Body of pancreas (tissue), 4 donors: ENCODE measurements around the gene CCDC13.

Experiments
- CTCF ChIP-seq, 7 experiments: fragments of 450-650 bp in 4 of 7; fragments of 200-600 bp in 3 of 7; sonication (generic) in 3 of 7; IDR thresholded peaks; one replicate each; pipeline ENCODE4 v1.5.1; 2016 to 2019; ENCODE audit warnings: antibody characterized with exemption in 7 of 7
- POLR2A ChIP-seq, 3 donors: fragments of 450-650 bp; IDR thresholded peaks; one replicate each; pipeline ENCODE4 v1.6.1; 2016; ENCODE audit warnings: antibody characterized with exemption in 3 of 3, mild to moderate bottlenecking in 2 of 3

- no peak for TF ChIP-seq CTCF (IDR thresholded peaks at IDR 0.05)
- TF ChIP-seq POLR2A (IDR thresholded peaks at IDR 0.05): no peak
These were observed 27.7 kb downstream of the CCDC13 start for GRCh38 chr3:42745291-42745745.
